AG09319 (cell line): ENCODE results near the gene TAF4.

Experiments
- DNase-seq: peaks from one replicate; pipeline ENCODE4 v3.0.0-alpha.2; 2010; ENCODE audit warnings: low read depth; ENCODE audit errors: extremely low read depth
- TF ChIP-seq, protein P1 (sequence below): IDR thresholded peaks from 2 replicates; pipeline ENCODE4 v1.5.1; 2011; ENCODE audit warnings: low read depth, mild to moderate bottlenecking, inconsistent platforms, low read length, moderate library complexity

Gene TAF4

DNA sequence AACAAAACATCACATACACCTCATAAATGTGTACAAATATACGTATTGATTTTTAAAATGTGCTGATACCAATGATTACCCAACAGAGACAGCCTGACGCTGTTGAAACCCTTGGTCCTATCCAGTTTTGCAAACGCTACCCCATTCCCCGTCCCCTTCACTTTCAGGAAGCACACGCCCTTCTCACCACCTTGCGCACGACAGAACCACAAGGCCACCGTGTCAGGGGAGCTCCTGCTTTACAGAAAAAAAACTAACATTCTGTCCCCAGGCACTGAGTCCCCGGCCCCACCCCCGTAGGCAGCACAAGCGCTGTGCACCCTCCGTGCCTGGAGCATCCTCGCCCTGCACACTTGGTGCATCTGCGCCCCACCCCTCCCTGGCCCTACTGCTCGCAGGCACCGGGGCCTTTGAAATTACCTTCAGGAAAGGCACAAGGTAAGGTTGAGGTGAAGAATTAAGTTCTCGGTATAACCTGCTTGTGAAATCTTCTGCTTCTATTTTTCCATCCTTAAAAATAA is 58.5 kb downstream of the TAF4 start:
- TF ChIP-seq, protein P1, sequence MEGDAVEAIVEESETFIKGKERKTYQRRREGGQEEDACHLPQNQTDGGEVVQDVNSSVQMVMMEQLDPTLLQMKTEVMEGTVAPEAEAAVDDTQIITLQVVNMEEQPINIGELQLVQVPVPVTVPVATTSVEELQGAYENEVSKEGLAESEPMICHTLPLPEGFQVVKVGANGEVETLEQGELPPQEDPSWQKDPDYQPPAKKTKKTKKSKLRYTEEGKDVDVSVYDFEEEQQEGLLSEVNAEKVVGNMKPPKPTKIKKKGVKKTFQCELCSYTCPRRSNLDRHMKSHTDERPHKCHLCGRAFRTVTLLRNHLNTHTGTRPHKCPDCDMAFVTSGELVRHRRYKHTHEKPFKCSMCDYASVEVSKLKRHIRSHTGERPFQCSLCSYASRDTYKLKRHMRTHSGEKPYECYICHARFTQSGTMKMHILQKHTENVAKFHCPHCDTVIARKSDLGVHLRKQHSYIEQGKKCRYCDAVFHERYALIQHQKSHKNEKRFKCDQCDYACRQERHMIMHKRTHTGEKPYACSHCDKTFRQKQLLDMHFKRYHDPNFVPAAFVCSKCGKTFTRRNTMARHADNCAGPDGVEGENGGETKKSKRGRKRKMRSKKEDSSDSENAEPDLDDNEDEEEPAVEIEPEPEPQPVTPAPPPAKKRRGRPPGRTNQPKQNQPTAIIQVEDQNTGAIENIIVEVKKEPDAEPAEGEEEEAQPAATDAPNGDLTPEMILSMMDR: no peak
- DNase-seq: no peak

DNA sequence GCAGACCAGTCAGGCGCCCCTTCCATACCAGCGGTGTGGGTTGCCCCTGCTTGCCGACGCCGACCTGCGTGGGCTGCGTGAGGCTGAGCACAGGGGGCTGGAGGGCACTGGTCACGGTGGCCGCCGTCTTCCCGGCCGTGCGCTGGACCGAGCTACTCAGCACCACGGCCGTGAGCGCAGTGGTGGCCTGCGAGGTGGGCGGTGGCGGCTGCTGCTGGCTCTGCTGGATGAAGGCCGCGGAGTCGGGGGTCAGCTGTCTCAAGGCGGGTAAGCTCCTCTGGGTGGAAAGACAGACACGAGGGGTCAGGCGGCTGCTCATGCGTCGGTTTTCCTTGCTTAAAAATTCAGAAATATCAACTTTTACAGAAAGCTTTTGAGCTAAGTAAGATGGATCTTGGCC is 59.2 kb downstream of the TAF4 start:
- DNase-seq: no peak
- TF ChIP-seq, protein P1: no peak

DNA sequence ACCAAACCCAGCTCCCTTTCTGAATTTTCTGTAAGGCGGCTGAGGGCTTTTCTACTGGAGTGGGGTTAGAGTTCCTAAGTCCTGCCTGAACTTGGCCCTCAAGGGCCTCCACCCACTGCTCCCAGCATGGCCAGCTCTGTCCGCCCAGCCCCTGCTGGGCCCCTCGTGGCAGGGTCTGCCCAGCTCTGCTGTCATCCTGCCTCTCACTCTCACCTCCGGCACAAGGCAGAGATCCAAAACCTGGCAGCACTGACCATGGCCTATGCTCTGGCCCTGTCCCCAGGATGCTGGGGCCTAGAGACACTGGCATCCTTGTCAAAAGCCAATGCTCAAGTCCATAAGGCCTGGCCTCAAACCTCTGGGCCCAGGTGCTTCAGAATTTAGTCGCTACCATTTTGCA is 61.1 kb downstream of the TAF4 start:
- DNase-seq: no peak

GRCh38 chr20:62003567-62004405 is 61.9 kb downstream of the TAF4 start:
- TF ChIP-seq, protein P1: no peak
- DNase-seq: no peak

More for the DNA sequence above, 61.1 kb downstream of the TAF4 start:
- TF ChIP-seq, protein P1: no peak

GRCh38 chr20:62002882-62003480 is 62.7 kb downstream of the TAF4 start:
- DNase-seq: no peak
- TF ChIP-seq, protein P1: no peak

- DNase-seq: no peak
- TF ChIP-seq, protein P1: no peak
Observed at GRCh38 chr20:62001178-62001715, 64.4 kb downstream of the TAF4 start.
